Occipital lobe (tissue), 2 donors: Measurements from ENCODE around the gene PALD1. TPM values are rescaled to one million over a fixed set of nuclear protein-coding genes. Genes with fewer than 3 reads are reported as not detected.

Source experiments
- DNase-seq: peaks from one replicate; lab custom pipeline; 2025; lab: John Stamatoyannopoulos, UW
- total RNA-seq: library from RNA; depleted of rRNA; stranded (reverse); fragments of >200 nt; gene quantifications from one replicate; pipeline ENCODE4 v1.2.3, GENCODE V29; 2014

The PALD1 gene
- total RNA-seq, 1 donor from 2014 or later = 8.9 TPM

- DNase-seq = no peak
Measured at GRCh38 chr10:70457759-70458305, 20.7 kb upstream of the PALD1 start.

- peak; percentile 42 for DNase-seq
Measured at GRCh38 chr10:70458329-70459060, 20.1 kb upstream of the PALD1 start.

- DNase-seq = no peak
Measured at GRCh38 chr10:70459061-70459773, 19.4 kb upstream of the PALD1 start.

- DNase-seq = no peak
Measured at GRCh38 chr10:70459774-70460490, 18.6 kb upstream of the PALD1 start.

GRCh38 chr10:70461397-70462348 lies 16.9 kb upstream of the PALD1 start:
- peak; percentile 8 for DNase-seq

- DNase-seq = peak; percentile 67
Measured at GRCh38 chr10:70462349-70462984, 16.1 kb upstream of the PALD1 start.

GRCh38 chr10:70465278-70465677 lies 13.3 kb upstream of the PALD1 start:
- DNase-seq = no peak

GRCh38 chr10:70465832-70466231 lies 12.7 kb upstream of the PALD1 start:
- DNase-seq = no peak

GRCh38 chr10:70466951-70467350 lies 11.6 kb upstream of the PALD1 start:
- DNase-seq = no peak

GRCh38 chr10:70472799-70473454 lies 5.6 kb upstream of the PALD1 start:
- DNase-seq = no peak

GRCh38 chr10:70474780-70475179 lies 3.8 kb upstream of the PALD1 start:
- no peak for DNase-seq

GRCh38 chr10:70475661-70476060 lies 2.9 kb upstream of the PALD1 start:
- no peak for DNase-seq

GRCh38 chr10:70476249-70477035 lies 2.1 kb upstream of the PALD1 start:
- no peak for DNase-seq

GRCh38 chr10:70477661-70478162 lies 855 bp upstream of the PALD1 start:
- DNase-seq = no peak

- no peak for DNase-seq
Measured at GRCh38 chr10:70479165-70479581, 606 bp downstream of the PALD1 start.

GRCh38 chr10:70479626-70480238 lies 1.2 kb downstream of the PALD1 start:
- no peak for DNase-seq

GRCh38 chr10:70480239-70480861 lies 1.8 kb downstream of the PALD1 start:
- DNase-seq = no peak

GRCh38 chr10:70481105-70481504 lies 2.5 kb downstream of the PALD1 start:
- DNase-seq = no peak
